C4-2B (cell line): ENCODE data around the gene MMP15.

ENCODE experiments used
- ZFX ChIP-seq: fragments of 450-650 bp; IDR thresholded peaks from 2 replicates; pipeline ENCODE4 v1.6.1; 2017
- TF ChIP-seq, protein P1 (sequence below): fragments of 450-650 bp; conservative IDR thresholded peaks from 2 replicates; pipeline ENCODE4 v1.5.1; 2017; ENCODE audit warnings: mild to moderate bottlenecking

DNA sequence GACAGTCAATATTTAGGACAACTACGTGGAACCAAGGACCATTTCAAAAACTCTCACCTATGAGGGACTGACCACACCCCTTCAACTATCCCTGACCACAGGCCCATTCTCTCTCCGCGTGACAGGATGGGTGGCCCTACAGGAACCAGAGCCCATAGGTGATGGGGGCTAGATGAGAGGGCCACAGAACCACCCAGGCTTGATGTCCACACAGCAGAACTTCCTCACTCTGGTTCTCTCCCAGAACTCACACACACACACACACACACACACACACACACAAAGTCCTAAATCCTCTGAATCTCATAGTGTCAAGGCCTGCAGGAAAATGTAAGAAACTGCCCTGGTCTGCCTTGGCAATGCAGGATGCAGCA is 26.6 kb upstream of the MMP15 start:
- TF ChIP-seq, protein P1, sequence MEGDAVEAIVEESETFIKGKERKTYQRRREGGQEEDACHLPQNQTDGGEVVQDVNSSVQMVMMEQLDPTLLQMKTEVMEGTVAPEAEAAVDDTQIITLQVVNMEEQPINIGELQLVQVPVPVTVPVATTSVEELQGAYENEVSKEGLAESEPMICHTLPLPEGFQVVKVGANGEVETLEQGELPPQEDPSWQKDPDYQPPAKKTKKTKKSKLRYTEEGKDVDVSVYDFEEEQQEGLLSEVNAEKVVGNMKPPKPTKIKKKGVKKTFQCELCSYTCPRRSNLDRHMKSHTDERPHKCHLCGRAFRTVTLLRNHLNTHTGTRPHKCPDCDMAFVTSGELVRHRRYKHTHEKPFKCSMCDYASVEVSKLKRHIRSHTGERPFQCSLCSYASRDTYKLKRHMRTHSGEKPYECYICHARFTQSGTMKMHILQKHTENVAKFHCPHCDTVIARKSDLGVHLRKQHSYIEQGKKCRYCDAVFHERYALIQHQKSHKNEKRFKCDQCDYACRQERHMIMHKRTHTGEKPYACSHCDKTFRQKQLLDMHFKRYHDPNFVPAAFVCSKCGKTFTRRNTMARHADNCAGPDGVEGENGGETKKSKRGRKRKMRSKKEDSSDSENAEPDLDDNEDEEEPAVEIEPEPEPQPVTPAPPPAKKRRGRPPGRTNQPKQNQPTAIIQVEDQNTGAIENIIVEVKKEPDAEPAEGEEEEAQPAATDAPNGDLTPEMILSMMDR = no peak
- TF ChIP-seq ZFX = no peak
